SK-N-SH (cell line): Measurements from ENCODE around the gene CRYBG2. TPM values are rescaled to one million over a fixed set of nuclear protein-coding genes. Genes with fewer than 3 reads are reported as not detected.

Experiments
- CTCF ChIA-PET: fragments of 300-600, 350-600 bp; formaldehyde crosslinking; extraction: SDS; loops from one replicate; lab custom pipeline; 2021; lab: Yijun Ruan, JAX
- POLR2A ChIA-PET: fragments of 350-600 bp; sonication (Branson Sonifier 250); formaldehyde crosslinking; extraction: SDS; loops from one replicate; lab custom pipeline; 2020; ENCODE audit warnings: antibody characterized with exemption, inconsistent platforms; lab: Yijun Ruan, JAX
- DNase-seq: peaks from one replicate; pipeline ENCODE4 v3.0.0; 2012
- H2AFZ ChIP-seq: fragments of 200-600 bp; sonication (generic); 2 replicates; pipeline ENCODE4 v1.8.1; 2016; ENCODE audit warnings: antibody characterized with exemption, mild to moderate bottlenecking, low read depth
- H3F3A ChIP-seq: fragments of 200-600 bp; sonication (generic); replicated peaks from 2 replicates; pipeline ENCODE3; 2016; ENCODE audit warnings: antibody characterized with exemption, mild to moderate bottlenecking; ENCODE audit not compliant: insufficient read depth
- H3K27ac ChIP-seq, 2 experiments: fragments of 200-500 bp in 1 of 2; fragments of 200-600 bp in 1 of 2; sonication (Bioruptor generic) in 1 of 2; sonication (generic), shearing (Covaris generic) in 1 of 2; 2 replicates each; pipeline versions ENCODE4 v1.5.1 to v1.6.1; 2014 to 2016; ENCODE audit warnings: low read depth in 2 of 2, inconsistent platforms in 1 of 2, low read length in 1 of 2, mild to moderate bottlenecking in 1 of 2, mixed read lengths in 1 of 2
- H3K27me3 ChIP-seq: fragments of 200-600 bp; sonication (generic), shearing (Covaris generic); 2 replicates; pipeline ENCODE4 v1.6.1; 2016; ENCODE audit warnings: mixed run types; ENCODE audit not compliant: insufficient read depth
- H3K36me3 ChIP-seq, 2 experiments: fragments of 200-500 bp in 1 of 2; fragments of 200-600 bp in 1 of 2; sonication (Bioruptor generic) in 1 of 2; sonication (generic) in 1 of 2; replicated peaks in 1 of 2; 2 replicates each; pipeline versions ENCODE3 to v1.5.1; 2014 to 2016; ENCODE audit warnings: low read length in 1 of 2, mild to moderate bottlenecking in 1 of 2; ENCODE audit not compliant: insufficient read depth in 2 of 2, control insufficient read depth in 1 of 2
- H3K4me1 ChIP-seq, 2 experiments: fragments of 200-500 bp in 1 of 2; fragments of 200-600 bp in 1 of 2; sonication (Bioruptor generic) in 1 of 2; sonication (generic), shearing (Covaris generic) in 1 of 2; 2 replicates each; pipeline versions ENCODE4 v1.5.1 to v1.6.1; 2014 to 2016; ENCODE audit warnings: low read depth in 1 of 2, low read length in 1 of 2, mixed run types in 1 of 2; ENCODE audit not compliant: insufficient read depth in 2 of 2, control insufficient read depth in 1 of 2
- H3K4me2 ChIP-seq: fragments of 200-600 bp; sonication (generic), shearing (Covaris generic); 2 replicates; pipeline ENCODE4 v1.6.1; 2017; ENCODE audit warnings: mixed run types
- H3K4me3 ChIP-seq, 2 experiments: fragments of 200-500 bp in 1 of 2; fragments of 200-600 bp in 1 of 2; sonication (Bioruptor generic) in 1 of 2; sonication (generic), shearing (Covaris generic) in 1 of 2; 2 replicates each; pipeline versions ENCODE4 v1.5.1 to v1.8.1; 2014 to 2016; ENCODE audit warnings: low read depth in 2 of 2, inconsistent platforms in 1 of 2, low read length in 1 of 2, mild to moderate bottlenecking in 1 of 2, mixed read lengths in 1 of 2, moderate library complexity in 1 of 2
- H3K79me2 ChIP-seq: fragments of 200-600 bp; sonication (generic); 2 replicates; pipeline ENCODE4 v1.8.1; 2017; ENCODE audit warnings: mild to moderate bottlenecking; ENCODE audit not compliant: insufficient read depth
- H3K9ac ChIP-seq: fragments of 200-600 bp; sonication (generic); 2 replicates; pipeline ENCODE4 v1.6.1; 2017; ENCODE audit warnings: mixed run types
- H3K9me2 ChIP-seq: fragments of 200-600 bp; sonication (generic); 2 replicates; pipeline ENCODE4 v1.6.1; 2017; ENCODE audit warnings: mixed run types
- H3K9me3 ChIP-seq: fragments of 200-600 bp; sonication (generic); 2 replicates; pipeline ENCODE4 v1.6.1; 2017; ENCODE audit warnings: mixed run types, mild to moderate bottlenecking, moderate library complexity
- H4K20me1 ChIP-seq: fragments of 200-600 bp; sonication (generic); 2 replicates; pipeline ENCODE4 v1.6.1; 2017; ENCODE audit warnings: mild to moderate bottlenecking, mixed run types; ENCODE audit not compliant: insufficient read depth
- CHD2 ChIP-seq: fragments of 150-350 bp; IDR thresholded peaks from 2 replicates; pipeline ENCODE4 v1.6.1; 2018; ENCODE audit warnings: low read length; ENCODE audit not compliant: partially characterized antibody
- CTCF ChIP-seq: fragments of 200-600 bp; sonication (generic); IDR thresholded peaks from 2 replicates; pipeline ENCODE4 v1.6.1; 2017; ENCODE audit warnings: antibody characterized with exemption, mild to moderate bottlenecking, moderate library complexity
- FOXJ3 ChIP-seq: sonication (generic); formaldehyde crosslinking; IDR thresholded peaks from 2 replicates; pipeline ENCODE4 v1.5.1; 2020; ENCODE audit warnings: mild to moderate bottlenecking, missing genetic modification reagents
- FOXM1 ChIP-seq: IDR thresholded peaks from 2 replicates; pipeline ENCODE4 v1.4.0; 2012; ENCODE audit warnings: low read depth, mild to moderate bottlenecking
- GATA2 ChIP-seq: sonication (generic); formaldehyde crosslinking; IDR thresholded peaks from 2 replicates; pipeline ENCODE4 v1.5.0; 2020; ENCODE audit warnings: mild to moderate bottlenecking, missing genetic modification reagents
- MEF2A ChIP-seq: IDR thresholded peaks from 2 replicates; pipeline ENCODE4 v1.4.0; 2012; ENCODE audit warnings: low read depth, borderline replicate concordance
- NRF1 ChIP-seq: IDR thresholded peaks from 2 replicates; pipeline ENCODE4 v1.6.1; 2012; ENCODE audit warnings: low read depth, mild to moderate bottlenecking, low read length
- PBX3 ChIP-seq: IDR thresholded peaks from 2 replicates; pipeline ENCODE4; 2012
- POLR2AphosphoS5 ChIP-seq: IDR thresholded peaks from 2 replicates; pipeline ENCODE4 v1.6.1; 2012; ENCODE audit warnings: low read depth, low read length
- RAD21 ChIP-seq: IDR thresholded peaks from 2 replicates; pipeline ENCODE4 v1.6.1; 2012; ENCODE audit warnings: mild to moderate bottlenecking, low read length
- REST ChIP-seq: IDR thresholded peaks from 2 replicates; pipeline ENCODE4 v1.6.1; 2012; ENCODE audit warnings: mild to moderate bottlenecking, low read depth, low read length, moderate library complexity
- RFX5 ChIP-seq: IDR thresholded peaks from 2 replicates; pipeline ENCODE4 v1.6.1; 2012; ENCODE audit warnings: mild to moderate bottlenecking, improper control_type of control experiment, low read length
- RXRA ChIP-seq: IDR thresholded peaks from 2 replicates; pipeline ENCODE4 v1.4.0; 2012; ENCODE audit warnings: low read depth, mild to moderate bottlenecking, borderline replicate concordance
- SIN3A ChIP-seq: IDR thresholded peaks from 2 replicates; pipeline ENCODE4 v1.6.1; 2012; ENCODE audit warnings: low read depth, mild to moderate bottlenecking, low read length, moderate library complexity, borderline replicate concordance
- SMC3 ChIP-seq: IDR thresholded peaks from 2 replicates; pipeline ENCODE4 v1.6.1; 2012; ENCODE audit warnings: low read depth, low read length, improper control_type of control experiment
- TAF1 ChIP-seq: IDR thresholded peaks from 2 replicates; pipeline ENCODE4 v1.6.1; 2012; ENCODE audit warnings: low read depth, mild to moderate bottlenecking, low read length, moderate library complexity, borderline replicate concordance
- TCF12 ChIP-seq: IDR thresholded peaks from 2 replicates; pipeline ENCODE4 v1.4.0; 2012
- WGBS: methylation state at CpG from one replicate; pipeline ENCODE4 v1.1.6; 2017; ENCODE audit warnings: low lambda C conversion rate; 5-methylcytosine and 5-hydroxymethylcytosine counted together
- polyA plus RNA-seq, 3 experiments: library from polyadenylated mRNA; depleted of rRNA; stranded (reverse); fragments of >200 nt; gene quantifications; 2 replicates each; pipeline ENCODE4 v1.2.3, GENCODE V29; 2012
- TF ChIP-seq, protein P1 (sequence below): IDR thresholded peaks from 2 replicates; pipeline ENCODE4 v1.4.0; 2012; ENCODE audit warnings: low read depth, borderline replicate concordance

Gene CRYBG2
- polyA plus RNA-seq, 1 of the 3 experiments (the other 2 are of a cell fraction), result 0.08 TPM

- Histone ChIP-seq H3K9ac (no peak overlapping the region), H3F3A (peaks cover 13% of the 10 kb centered on the region), H2AFZ (no peak overlapping the region), H3K9me3 (no peaks in the 10 kb centered on the region), H3K36me3 (no peaks in the 10 kb centered on the region), H3K4me1 (peaks cover 0 to 6% of the 10 kb centered on the region in 2 experiments; a peak in 2 of 4 replicates), H3K4me3 (no peak overlapping the region), H3K27me3 (no peaks in the 10 kb centered on the region), H4K20me1 (no peaks in the 10 kb centered on the region), H3K27ac (no peak overlapping the region)
- POLR2A ChIA-PET, result no interaction called here
- CTCF ChIA-PET, result interaction anchor here (0.8 to 7.5 kb wide), 3 partner anchors 10 to 88 kb away, joined by 3 to 89 read pairs (median 9); no protein-coding TSS in a partner anchor
- TF ChIP-seq NRF1, result no peak
- no peak for TF ChIP-seq REST
- TF ChIP-seq SMC3, result no peak
- TF ChIP-seq CTCF, result no peak
- no peak for TF ChIP-seq FOXJ3 (CRISPR knock-in tag)
- TF ChIP-seq POLR2AphosphoS5, result no peak
- TF ChIP-seq RFX5, result no peak
- TF ChIP-seq GATA2, result no peak
- TF ChIP-seq MEF2A, result no peak
- TF ChIP-seq, protein P1, sequence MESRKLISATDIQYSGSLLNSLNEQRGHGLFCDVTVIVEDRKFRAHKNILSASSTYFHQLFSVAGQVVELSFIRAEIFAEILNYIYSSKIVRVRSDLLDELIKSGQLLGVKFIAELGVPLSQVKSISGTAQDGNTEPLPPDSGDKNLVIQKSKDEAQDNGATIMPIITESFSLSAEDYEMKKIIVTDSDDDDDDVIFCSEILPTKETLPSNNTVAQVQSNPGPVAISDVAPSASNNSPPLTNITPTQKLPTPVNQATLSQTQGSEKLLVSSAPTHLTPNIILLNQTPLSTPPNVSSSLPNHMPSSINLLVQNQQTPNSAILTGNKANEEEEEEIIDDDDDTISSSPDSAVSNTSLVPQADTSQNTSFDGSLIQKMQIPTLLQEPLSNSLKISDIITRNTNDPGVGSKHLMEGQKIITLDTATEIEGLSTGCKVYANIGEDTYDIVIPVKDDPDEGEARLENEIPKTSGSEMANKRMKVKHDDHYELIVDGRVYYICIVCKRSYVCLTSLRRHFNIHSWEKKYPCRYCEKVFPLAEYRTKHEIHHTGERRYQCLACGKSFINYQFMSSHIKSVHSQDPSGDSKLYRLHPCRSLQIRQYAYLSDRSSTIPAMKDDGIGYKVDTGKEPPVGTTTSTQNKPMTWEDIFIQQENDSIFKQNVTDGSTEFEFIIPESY, result no peak
- TF ChIP-seq FOXM1, result no peak
- no peak for TF ChIP-seq RAD21
- TF ChIP-seq TCF12, result no peak
- TF ChIP-seq CHD2, result no peak
- no peak for TF ChIP-seq RXRA
- TF ChIP-seq PBX3, result no peak
- TF ChIP-seq TAF1, result no peak
- TF ChIP-seq SIN3A, result no peak
- TF ChIP-seq, all 33 proteins: peak for 0
- DNase-seq, result no peak
- WGBS, result 69% methylated on average over 2 of the region's 2 CpGs
- Histone ChIP-seq H3K79me2 (no peaks in the 10 kb centered on the region), H3K9me2 (no peaks in the 10 kb centered on the region), H3K4me2 (no peak overlapping the region)
Measured at GRCh38 chr1:26373789-26374188, 19.9 kb upstream of the CRYBG2 start.
